Superior temporal gyrus (tissue), 1 donor: Measurements from ENCODE around the gene PRR36.

Experiments used
- DNase-seq: peaks from one replicate; pipeline ENCODE4 v3.0.0-alpha.2; 2016; ENCODE audit errors: extremely low spot score

Gene PRR36

GRCh38 chr19:7846155-7846646 is 28.0 kb downstream of the PRR36 start:
- no peak for DNase-seq

- DNase-seq = no peak
Observed at GRCh38 chr19:7845390-7846154, 28.6 kb downstream of the PRR36 start.

- DNase-seq = no peak
Observed at GRCh38 chr19:7844951-7845350, 29.2 kb downstream of the PRR36 start.

- no peak for DNase-seq
Observed at GRCh38 chr19:7844405-7844804, 29.8 kb downstream of the PRR36 start.

- DNase-seq = no peak
Observed at GRCh38 chr19:7843521-7843920, 30.7 kb downstream of the PRR36 start.

GRCh38 chr19:7842661-7843294 is 31.4 kb downstream of the PRR36 start:
- no peak for DNase-seq

- no peak for DNase-seq
Observed at GRCh38 chr19:7841751-7842660, 32.2 kb downstream of the PRR36 start.

GRCh38 chr19:7840629-7841028 is 33.6 kb downstream of the PRR36 start:
- DNase-seq = no peak

GRCh38 chr19:7839476-7839875 is 34.7 kb downstream of the PRR36 start:
- no peak for DNase-seq

- no peak for DNase-seq
Observed at GRCh38 chr19:7833225-7834099, 40.7 kb downstream of the PRR36 start.

GRCh38 chr19:7832781-7833180 is 41.4 kb downstream of the PRR36 start:
- DNase-seq = peak; percentile 49

GRCh38 chr19:7832009-7832408 is 42.2 kb downstream of the PRR36 start:
- DNase-seq = no peak

- no peak for DNase-seq
Observed at GRCh38 chr19:7831452-7831851, 42.7 kb downstream of the PRR36 start.

GRCh38 chr19:7830823-7831222 is 43.4 kb downstream of the PRR36 start:
- DNase-seq = no peak

GRCh38 chr19:7830272-7830771 is 43.9 kb downstream of the PRR36 start:
- no peak for DNase-seq

- DNase-seq = peak; percentile 100
Observed at GRCh38 chr19:7829561-7830271, 44.5 kb downstream of the PRR36 start, which contains the start of gene EVI5L. EVI5L (plus strand) TSS chr19:7830218; CDS start chr19:7846543, 16,325 bp downstream.

GRCh38 chr19:7829166-7829520 is 45.0 kb downstream of the PRR36 start:
- DNase-seq = no peak

GRCh38 chr19:7823686-7824301 is 50.4 kb downstream of the PRR36 start:
- DNase-seq = peak; percentile 27

GRCh38 chr19:7822910-7823515 is 51.2 kb downstream of the PRR36 start:
- no peak for DNase-seq
